ENCODE results near the gene C1orf116. TPM values are rescaled to one million over a fixed set of nuclear protein-coding genes. Genes with fewer than 3 reads are reported as not detected.

C1orf116 gene
- total RNA-seq, 1 donor = not detected

- H3K4me3 ChIP-seq (ENCODE audit: insufficient read depth, low read length) = no peak overlapping the region
- no peak overlapping the region for H3K4me2 ChIP-seq (ENCODE audit: insufficient read depth, low read length)
- DNase-seq (ENCODE audit: insufficient read length, low spot score, missing footprints) = peak; percentile 58
- no peaks in the 10 kb centered on the region for H3K79me2 ChIP-seq (ENCODE audit: insufficient read depth, low read length)
- no peaks in the 10 kb centered on the region for H3K27me3 ChIP-seq (ENCODE audit: insufficient read depth, low read length)
- no peaks in the 10 kb centered on the region for H3K36me3 ChIP-seq (ENCODE audit: insufficient read depth, low read length)
- H3K9me3 ChIP-seq (ENCODE audit: low read depth, low read length) = no peaks in the 10 kb centered on the region
- H4K20me1 ChIP-seq (ENCODE audit: insufficient read depth, low read length) = no peaks in the 10 kb centered on the region
- TF ChIP-seq, protein P1, sequence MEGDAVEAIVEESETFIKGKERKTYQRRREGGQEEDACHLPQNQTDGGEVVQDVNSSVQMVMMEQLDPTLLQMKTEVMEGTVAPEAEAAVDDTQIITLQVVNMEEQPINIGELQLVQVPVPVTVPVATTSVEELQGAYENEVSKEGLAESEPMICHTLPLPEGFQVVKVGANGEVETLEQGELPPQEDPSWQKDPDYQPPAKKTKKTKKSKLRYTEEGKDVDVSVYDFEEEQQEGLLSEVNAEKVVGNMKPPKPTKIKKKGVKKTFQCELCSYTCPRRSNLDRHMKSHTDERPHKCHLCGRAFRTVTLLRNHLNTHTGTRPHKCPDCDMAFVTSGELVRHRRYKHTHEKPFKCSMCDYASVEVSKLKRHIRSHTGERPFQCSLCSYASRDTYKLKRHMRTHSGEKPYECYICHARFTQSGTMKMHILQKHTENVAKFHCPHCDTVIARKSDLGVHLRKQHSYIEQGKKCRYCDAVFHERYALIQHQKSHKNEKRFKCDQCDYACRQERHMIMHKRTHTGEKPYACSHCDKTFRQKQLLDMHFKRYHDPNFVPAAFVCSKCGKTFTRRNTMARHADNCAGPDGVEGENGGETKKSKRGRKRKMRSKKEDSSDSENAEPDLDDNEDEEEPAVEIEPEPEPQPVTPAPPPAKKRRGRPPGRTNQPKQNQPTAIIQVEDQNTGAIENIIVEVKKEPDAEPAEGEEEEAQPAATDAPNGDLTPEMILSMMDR (IDR thresholded peaks at IDR 0.05; ENCODE audit: extremely low read depth, low read depth, low read length) = no peak
- no peak overlapping the region for H2AFZ ChIP-seq (ENCODE audit: low read length)
- H3K4me1 ChIP-seq (ENCODE audit: insufficient read depth, low read length) = peaks cover 18% of the 10 kb centered on the region
- no peak overlapping the region for H3K27ac ChIP-seq (ENCODE audit: low read depth, low read length)
Observed at GRCh38 chr1:207030522-207031009, 2.0 kb downstream of the C1orf116 start.

GRCh38 chr1:207029701-207030521 lies 2.6 kb downstream of the C1orf116 start:
- H2AFZ ChIP-seq (ENCODE audit: low read length) = no peak overlapping the region
- H3K36me3 ChIP-seq (ENCODE audit: insufficient read depth, low read length) = no peaks in the 10 kb centered on the region
- H3K9me3 ChIP-seq (ENCODE audit: low read depth, low read length) = no peaks in the 10 kb centered on the region
- TF ChIP-seq, protein P1 (IDR thresholded peaks at IDR 0.05; ENCODE audit: extremely low read depth, low read depth, low read length) = no peak
- H3K4me2 ChIP-seq (ENCODE audit: insufficient read depth, low read length) = no peak overlapping the region
- H3K4me1 ChIP-seq (ENCODE audit: insufficient read depth, low read length) = peaks cover 24% of the 10 kb centered on the region
- H3K27me3 ChIP-seq (ENCODE audit: insufficient read depth, low read length) = no peaks in the 10 kb centered on the region
- H3K79me2 ChIP-seq (ENCODE audit: insufficient read depth, low read length) = no peaks in the 10 kb centered on the region
- no peak overlapping the region for H3K27ac ChIP-seq (ENCODE audit: low read depth, low read length)
- no peak overlapping the region for H3K4me3 ChIP-seq (ENCODE audit: insufficient read depth, low read length)
- H4K20me1 ChIP-seq (ENCODE audit: insufficient read depth, low read length) = no peaks in the 10 kb centered on the region
- DNase-seq (ENCODE audit: insufficient read length, low spot score, missing footprints) = peak; percentile 60

- H4K20me1 ChIP-seq (ENCODE audit: insufficient read depth, low read length) = no peaks in the 10 kb centered on the region
- H3K27me3 ChIP-seq (ENCODE audit: insufficient read depth, low read length) = no peaks in the 10 kb centered on the region
- peaks cover 31% of the 10 kb centered on the region for H3K4me1 ChIP-seq (ENCODE audit: insufficient read depth, low read length)
- TF ChIP-seq, protein P1 (IDR thresholded peaks at IDR 0.05; ENCODE audit: extremely low read depth, low read depth, low read length) = no peak
- H3K27ac ChIP-seq (ENCODE audit: low read depth, low read length) = no peak overlapping the region
- no peaks in the 10 kb centered on the region for H3K9me3 ChIP-seq (ENCODE audit: low read depth, low read length)
- H3K79me2 ChIP-seq (ENCODE audit: insufficient read depth, low read length) = no peaks in the 10 kb centered on the region
- no peak overlapping the region for H3K4me2 ChIP-seq (ENCODE audit: insufficient read depth, low read length)
- peak; percentile 72 for DNase-seq (ENCODE audit: insufficient read length, low spot score, missing footprints)
- no peak overlapping the region for H2AFZ ChIP-seq (ENCODE audit: low read length)
- H3K36me3 ChIP-seq (ENCODE audit: insufficient read depth, low read length) = no peaks in the 10 kb centered on the region
- no peak overlapping the region for H3K4me3 ChIP-seq (ENCODE audit: insufficient read depth, low read length)
Observed at GRCh38 chr1:207028884-207029650, 3.5 kb downstream of the C1orf116 start.

DNA sequence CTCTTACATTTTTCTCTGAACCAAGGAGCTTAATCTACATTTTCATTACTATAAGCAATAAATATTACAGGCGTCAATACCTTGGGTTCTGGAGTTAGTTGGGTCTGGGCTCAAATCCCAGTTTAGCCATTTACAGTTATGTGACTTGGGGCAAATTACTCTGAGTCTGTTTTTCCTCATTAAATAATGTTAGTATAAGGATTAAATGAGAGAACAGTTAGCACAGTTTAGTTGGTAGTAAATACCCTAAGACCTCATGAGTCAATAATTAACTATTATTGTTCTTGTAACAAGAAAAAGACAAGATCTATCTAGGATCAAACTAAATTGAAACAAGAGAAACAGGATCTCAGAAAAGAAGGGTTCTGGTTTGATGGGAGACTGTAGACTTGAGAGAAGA lies 4.6 kb downstream of the C1orf116 start:
- TF ChIP-seq, protein P1 (IDR thresholded peaks at IDR 0.05; ENCODE audit: extremely low read depth, low read depth, low read length) = no peak
- Histone ChIP-seq H3K36me3 (ENCODE audit: insufficient read depth, low read length) (no peaks in the 10 kb centered on the region), H3K4me2 (ENCODE audit: insufficient read depth, low read length) (no peak overlapping the region), H3K9me3 (ENCODE audit: low read depth, low read length) (no peaks in the 10 kb centered on the region), H4K20me1 (ENCODE audit: insufficient read depth, low read length) (no peaks in the 10 kb centered on the region), H3K79me2 (ENCODE audit: insufficient read depth, low read length) (no peaks in the 10 kb centered on the region), H2AFZ (ENCODE audit: low read length) (no peak overlapping the region), H3K4me3 (ENCODE audit: insufficient read depth, low read length) (no peak overlapping the region), H3K4me1 (ENCODE audit: insufficient read depth, low read length) (peaks cover 31% of the 10 kb centered on the region), H3K27me3 (ENCODE audit: insufficient read depth, low read length) (no peaks in the 10 kb centered on the region), H3K27ac (ENCODE audit: low read depth, low read length) (no peak overlapping the region)
- DNase-seq (ENCODE audit: insufficient read length, low spot score, missing footprints) = no peak
